WTC11 (cell line): Measurements from ENCODE around the gene NRIP3.

ENCODE experiments used
- ATF2 ChIP-seq: sonication (generic); formaldehyde crosslinking; IDR thresholded peaks from 2 replicates; pipeline ENCODE4 v1.8.1; 2022; ENCODE audit warnings: low read depth, missing genetic modification reagents, borderline replicate concordance
- CBFB ChIP-seq: sonication (generic); formaldehyde crosslinking; IDR thresholded peaks from 2 replicates; pipeline ENCODE4 v1.8.1; 2022; ENCODE audit warnings: mild to moderate bottlenecking, low read depth, missing genetic modification reagents
- CTCF ChIP-seq: fragments of 200-600 bp; IDR thresholded peaks from 2 replicates; pipeline ENCODE4 v1.8.0; 2022; ENCODE audit warnings: antibody characterized with exemption
- IRF1 ChIP-seq: sonication (generic); formaldehyde crosslinking; IDR thresholded peaks from 2 replicates; pipeline ENCODE4 v1.8.0; 2023; ENCODE audit warnings: missing genetic modification reagents
- NR2C2 ChIP-seq: sonication (generic); formaldehyde crosslinking; IDR thresholded peaks from 2 replicates; pipeline ENCODE4 v1.8.0; 2022; ENCODE audit warnings: mild to moderate bottlenecking, missing genetic modification reagents
- PRDM15 ChIP-seq: sonication (generic); formaldehyde crosslinking; IDR thresholded peaks from 2 replicates; pipeline ENCODE4 v1.8.0; 2022; ENCODE audit warnings: missing genetic modification reagents
- PREB ChIP-seq: sonication (generic); formaldehyde crosslinking; IDR thresholded peaks from 2 replicates; pipeline ENCODE4 v1.8.1; 2022; ENCODE audit warnings: mild to moderate bottlenecking, missing genetic modification reagents, moderate library complexity, borderline replicate concordance
- SP1 ChIP-seq: sonication (generic); formaldehyde crosslinking; conservative IDR thresholded peaks from 2 replicates; pipeline ENCODE4 v1.8.1; 2022; ENCODE audit warnings: missing genetic modification reagents

- no peak for TF ChIP-seq ATF2 (CRISPR knock-in tag)
- no peak for TF ChIP-seq CBFB
- no peak for TF ChIP-seq NR2C2 (CRISPR knock-in tag)
- TF ChIP-seq PREB, result no peak
- TF ChIP-seq CTCF, result no peak
- TF ChIP-seq SP1 (CRISPR knock-in tag), result no peak
- TF ChIP-seq PRDM15 (CRISPR knock-in tag), result no peak
- no peak for TF ChIP-seq IRF1 (CRISPR knock-in tag)
These were observed 11.0 kb upstream of the NRIP3 start for GRCh38 chr11:9014826-9015225.
